Measurements from ENCODE around the gene STXBP6. TPM values are rescaled to one million over a fixed set of nuclear protein-coding genes. Genes with fewer than 3 reads are reported as not detected.
"Not testable (repeated sequence)": the region's sequence is repeated elsewhere in the genome, so short reads cannot be mapped to it uniquely, and the experiment has no call there.

STXBP6 gene
- total and polyA plus RNA-seq, 5 donors: 18.8 to 31.7 (median 30.7) TPM

DNA sequence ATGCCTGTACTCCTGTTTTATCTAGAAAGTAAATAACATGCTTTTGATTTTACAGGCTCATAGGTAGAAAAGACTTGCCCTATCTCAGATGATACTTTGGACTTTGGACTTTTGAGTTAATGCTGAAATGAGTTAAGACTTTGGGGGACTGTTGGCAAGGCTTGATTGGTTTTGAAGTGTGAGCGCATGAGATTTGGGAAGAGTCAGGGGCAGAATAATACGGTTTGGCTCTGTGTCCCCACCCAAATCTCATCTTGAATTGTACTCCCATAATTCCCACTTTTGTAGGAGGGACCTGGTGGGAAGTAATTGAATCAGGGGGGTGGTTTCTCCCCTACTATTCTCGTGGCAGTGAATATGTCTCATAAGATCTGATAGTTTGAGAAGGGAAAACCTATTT lies 259.8 kb downstream of the STXBP6 start:
- Histone ChIP-seq H3K27me3 (ENCODE audit: control insufficient read depth, insufficient read depth) (no peaks in the 10 kb centered on the region), H3K4me3 (ENCODE audit: low read length) (no peak overlapping the region), H3K27ac (ENCODE audit: low read length) (no peak overlapping the region), H3K4me1 (ENCODE audit: control insufficient read depth, insufficient read depth, low read length) (no peaks in the 10 kb centered on the region), H3K9me3 (ENCODE audit: control insufficient read depth, low read length) (no peaks in the 10 kb centered on the region)
- no peak for DNase-seq
- WGBS: 79% methylated on average over 3 of the region's 3 CpGs
- intact Hi-C loops (cut with DNase I): no loop called here
- no peak for ATAC-seq

DNA sequence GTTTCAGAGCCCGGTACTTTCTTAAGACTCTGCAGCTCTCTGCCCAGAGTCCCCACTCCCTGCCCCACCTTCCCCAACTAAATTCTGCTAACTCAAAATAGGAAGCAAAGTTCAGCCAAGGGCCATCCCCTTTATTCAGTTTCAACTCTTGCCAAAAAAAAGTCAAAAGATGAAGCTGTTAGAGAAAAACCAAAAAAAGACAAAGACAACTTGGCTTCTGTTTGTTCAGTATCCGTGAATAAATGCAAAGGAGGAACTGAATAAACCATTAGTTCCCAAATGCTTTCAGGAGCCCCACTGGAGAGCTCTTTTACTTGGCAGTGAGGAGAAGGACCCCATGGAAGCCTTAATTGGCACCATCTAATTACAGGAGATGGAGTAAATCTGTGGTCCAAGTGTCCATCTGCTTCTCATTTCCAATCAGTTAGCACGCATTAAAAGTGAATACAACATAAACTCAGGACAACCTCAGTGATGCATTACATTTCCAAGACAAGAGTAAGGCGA lies 260.5 kb downstream of the STXBP6 start:
- H3K4me3 ChIP-seq (ENCODE audit: low read length): no peak overlapping the region
- 14% methylated on average over 4 of the region's 4 CpGs for WGBS
- H3K9me3 ChIP-seq (ENCODE audit: control insufficient read depth, low read length): no peaks in the 10 kb centered on the region
- DNase-seq (no peak), ATAC-seq (peak; percentile 67 to 75)
- H3K4me1 ChIP-seq (ENCODE audit: control insufficient read depth, insufficient read depth, low read length): no peaks in the 10 kb centered on the region
- H3K27me3 ChIP-seq (ENCODE audit: control insufficient read depth, insufficient read depth): no peaks in the 10 kb centered on the region
- no peak overlapping the region for H3K27ac ChIP-seq (ENCODE audit: low read length)
- intact Hi-C loops (cut with DNase I): no loop called here

DNA sequence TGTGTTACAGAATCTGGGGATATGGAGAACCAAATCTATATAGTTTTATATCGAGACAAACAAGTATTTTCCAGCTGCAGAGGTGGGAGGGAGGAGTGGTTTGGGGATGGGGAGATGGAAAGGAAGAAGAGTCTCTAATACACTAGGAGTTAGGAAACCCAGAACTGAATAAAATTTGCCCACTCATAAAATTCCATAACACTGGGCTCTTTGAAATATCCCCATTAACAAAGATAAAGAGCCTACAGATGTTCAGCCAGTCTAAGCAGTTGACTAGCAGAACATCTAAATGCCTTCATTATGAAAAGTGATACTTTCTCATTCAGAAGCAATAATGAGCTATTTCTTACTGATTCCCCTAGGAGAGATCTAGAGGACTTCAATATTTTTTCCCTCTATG lies 264.2 kb downstream of the STXBP6 start:
- Histone ChIP-seq H3K27ac (ENCODE audit: low read length) (no peak overlapping the region), H3K9me3 (ENCODE audit: control insufficient read depth, low read length) (no peaks in the 10 kb centered on the region), H3K27me3 (ENCODE audit: control insufficient read depth, insufficient read depth) (no peaks in the 10 kb centered on the region), H3K4me3 (ENCODE audit: low read length) (no peak overlapping the region), H3K4me1 (ENCODE audit: control insufficient read depth, insufficient read depth, low read length) (no peaks in the 10 kb centered on the region)
- no peak for ATAC-seq
- DNase-seq: no peak
- intact Hi-C loops (cut with DNase I): no loop called here
- WGBS: 88% methylated on average over 1 of the region's 1 CpG

DNA sequence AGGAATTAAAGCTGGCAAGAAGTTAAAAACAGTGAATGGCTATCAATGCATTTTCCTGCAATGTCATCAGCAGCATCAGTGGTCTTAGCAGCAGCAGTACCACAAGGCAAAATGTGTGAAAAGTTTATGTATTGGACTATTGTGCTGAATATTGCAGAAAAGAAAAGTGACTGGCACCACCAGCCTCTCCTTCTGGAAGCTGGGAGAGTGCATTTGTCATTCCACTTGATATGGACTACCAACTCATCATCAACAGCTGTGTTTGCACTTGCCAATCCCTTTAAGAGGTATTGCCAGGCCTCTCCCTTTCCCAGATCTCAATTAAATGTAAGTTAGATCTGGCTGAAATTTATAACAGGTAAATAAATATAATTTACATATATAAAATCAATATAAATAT lies 265.0 kb downstream of the STXBP6 start:
- Histone ChIP-seq H3K9me3 (ENCODE audit: control insufficient read depth, low read length) (no peaks in the 10 kb centered on the region), H3K4me1 (ENCODE audit: control insufficient read depth, insufficient read depth, low read length) (no peaks in the 10 kb centered on the region), H3K4me3 (ENCODE audit: low read length) (no peak overlapping the region), H3K27ac (ENCODE audit: low read length) (no peak overlapping the region), H3K27me3 (ENCODE audit: control insufficient read depth, insufficient read depth) (no peaks in the 10 kb centered on the region)
- ATAC-seq (no peak), DNase-seq (no peak)
- intact Hi-C loops (cut with DNase I): no loop called here

DNA sequence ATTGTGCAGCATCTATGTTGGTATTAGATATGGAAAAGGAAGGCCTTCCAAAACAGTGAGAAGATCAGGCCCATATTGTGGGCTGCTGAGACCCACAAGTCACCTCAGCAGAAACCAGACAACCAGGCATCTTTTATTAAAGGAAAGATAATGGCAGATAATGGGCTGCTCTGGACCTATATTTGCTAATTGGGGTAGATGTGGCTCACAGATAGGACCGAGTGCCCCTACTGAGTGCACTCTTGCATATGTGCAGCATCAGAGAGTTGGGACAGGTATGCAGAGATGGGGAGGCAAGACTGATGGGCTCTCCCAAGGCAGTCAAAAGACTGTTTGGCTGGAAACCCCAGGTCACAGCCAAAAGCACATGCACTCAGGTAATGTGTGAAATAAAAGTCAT lies 266.2 kb downstream of the STXBP6 start:
- no peaks in the 10 kb centered on the region for H3K27me3 ChIP-seq (ENCODE audit: control insufficient read depth, insufficient read depth)
- DNase-seq (no peak), ATAC-seq (no peak)
- no peaks in the 10 kb centered on the region for H3K4me1 ChIP-seq (ENCODE audit: control insufficient read depth, insufficient read depth, low read length)
- intact Hi-C loops (cut with DNase I): no loop called here
- no peak overlapping the region for H3K4me3 ChIP-seq (ENCODE audit: low read length)
- no peak overlapping the region for H3K27ac ChIP-seq (ENCODE audit: low read length)
- no peaks in the 10 kb centered on the region for H3K9me3 ChIP-seq (ENCODE audit: control insufficient read depth, low read length)
- WGBS: 69% methylated on average over 1 of the region's 1 CpG

DNA sequence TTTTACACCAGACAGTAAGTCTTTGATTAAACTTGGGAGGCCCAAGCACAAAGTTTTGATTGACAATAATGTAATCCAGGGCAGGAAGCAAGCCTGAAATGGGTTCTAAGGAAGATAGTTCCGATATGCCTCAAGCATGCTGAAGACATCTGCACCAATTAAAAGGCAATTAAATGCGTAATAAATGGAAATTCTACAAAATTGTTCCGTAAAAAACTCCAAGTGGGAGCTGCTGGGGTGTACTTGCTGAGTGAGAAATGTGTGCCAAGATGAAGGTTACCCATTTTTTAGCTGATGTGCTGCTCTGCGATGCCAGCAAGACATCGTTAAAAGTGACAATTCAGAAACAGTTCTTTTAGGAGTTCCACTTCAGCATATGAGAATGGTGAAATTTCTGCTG lies 269.7 kb downstream of the STXBP6 start:
- intact Hi-C loops (cut with DNase I): no loop called here
- Histone ChIP-seq H3K4me3 (ENCODE audit: low read length) (no peak overlapping the region), H3K27ac (ENCODE audit: low read length) (no peak overlapping the region), H3K4me1 (ENCODE audit: control insufficient read depth, insufficient read depth, low read length) (no peaks in the 10 kb centered on the region), H3K27me3 (ENCODE audit: control insufficient read depth, insufficient read depth) (no peaks in the 10 kb centered on the region), H3K9me3 (ENCODE audit: control insufficient read depth, low read length) (no peaks in the 10 kb centered on the region)
- ATAC-seq: no peak
- DNase-seq: no peak
- WGBS: 66% methylated on average over 5 of the region's 5 CpGs

DNA sequence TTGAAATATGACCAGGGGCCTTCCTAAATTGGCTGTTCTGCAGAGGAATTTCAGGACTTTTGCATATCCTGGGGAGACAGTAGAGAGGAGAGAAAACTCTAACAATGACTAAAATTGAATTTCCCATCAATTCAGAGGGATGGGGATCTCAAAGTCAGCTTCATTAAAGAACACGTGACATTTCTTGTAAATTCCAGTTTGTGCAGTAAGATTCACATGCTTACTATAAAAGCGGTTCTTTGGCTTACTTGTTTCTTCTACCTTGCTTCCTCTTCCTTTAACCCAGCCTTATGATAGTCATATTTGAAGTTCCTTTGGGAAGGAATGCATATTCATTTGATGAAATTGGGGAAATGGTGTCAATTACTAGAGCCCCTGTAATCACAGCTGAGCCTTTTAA lies 272.3 kb downstream of the STXBP6 start:
- Histone ChIP-seq H3K27ac (ENCODE audit: low read length) (no peak overlapping the region), H3K4me3 (ENCODE audit: low read length) (no peak overlapping the region), H3K9me3 (ENCODE audit: control insufficient read depth, low read length) (no peaks in the 10 kb centered on the region), H3K27me3 (ENCODE audit: control insufficient read depth, insufficient read depth) (no peaks in the 10 kb centered on the region), H3K4me1 (ENCODE audit: control insufficient read depth, insufficient read depth, low read length) (no peaks in the 10 kb centered on the region)
- DNase-seq: no peak
- intact Hi-C loops (cut with DNase I): no loop called here
- no peak for ATAC-seq
- 98% methylated on average over 2 of the region's 2 CpGs for WGBS

DNA sequence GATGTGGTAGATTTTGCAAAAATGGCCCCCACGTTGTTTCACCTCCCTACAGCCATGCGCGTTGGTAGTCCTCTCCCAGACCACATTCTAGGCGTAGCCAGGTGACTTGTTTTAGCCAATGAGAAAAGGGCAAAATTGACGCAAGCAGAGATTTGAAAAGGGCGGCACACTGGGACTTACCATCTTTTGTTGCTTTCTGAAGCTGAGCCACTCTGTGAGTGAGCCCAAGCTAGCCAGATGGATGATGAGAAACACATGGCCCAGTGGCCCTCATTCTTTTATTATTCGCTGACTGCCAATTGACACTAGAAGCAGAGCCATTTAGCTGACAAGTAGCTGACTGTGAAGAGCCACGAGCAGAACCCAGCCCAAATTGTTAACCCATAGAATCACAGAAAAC lies 274.0 kb downstream of the STXBP6 start:
- ATAC-seq: no peak
- intact Hi-C loops (cut with DNase I): no loop called here
- 83% methylated on average over 8 of the region's 8 CpGs for WGBS
- no peak for DNase-seq
- Histone ChIP-seq H3K4me3 (ENCODE audit: low read length) (no peak overlapping the region), H3K27me3 (ENCODE audit: control insufficient read depth, insufficient read depth) (no peaks in the 10 kb centered on the region), H3K4me1 (ENCODE audit: control insufficient read depth, insufficient read depth, low read length) (no peaks in the 10 kb centered on the region), H3K27ac (ENCODE audit: low read length) (no peak overlapping the region), H3K9me3 (ENCODE audit: control insufficient read depth, low read length) (no peaks in the 10 kb centered on the region)

DNA sequence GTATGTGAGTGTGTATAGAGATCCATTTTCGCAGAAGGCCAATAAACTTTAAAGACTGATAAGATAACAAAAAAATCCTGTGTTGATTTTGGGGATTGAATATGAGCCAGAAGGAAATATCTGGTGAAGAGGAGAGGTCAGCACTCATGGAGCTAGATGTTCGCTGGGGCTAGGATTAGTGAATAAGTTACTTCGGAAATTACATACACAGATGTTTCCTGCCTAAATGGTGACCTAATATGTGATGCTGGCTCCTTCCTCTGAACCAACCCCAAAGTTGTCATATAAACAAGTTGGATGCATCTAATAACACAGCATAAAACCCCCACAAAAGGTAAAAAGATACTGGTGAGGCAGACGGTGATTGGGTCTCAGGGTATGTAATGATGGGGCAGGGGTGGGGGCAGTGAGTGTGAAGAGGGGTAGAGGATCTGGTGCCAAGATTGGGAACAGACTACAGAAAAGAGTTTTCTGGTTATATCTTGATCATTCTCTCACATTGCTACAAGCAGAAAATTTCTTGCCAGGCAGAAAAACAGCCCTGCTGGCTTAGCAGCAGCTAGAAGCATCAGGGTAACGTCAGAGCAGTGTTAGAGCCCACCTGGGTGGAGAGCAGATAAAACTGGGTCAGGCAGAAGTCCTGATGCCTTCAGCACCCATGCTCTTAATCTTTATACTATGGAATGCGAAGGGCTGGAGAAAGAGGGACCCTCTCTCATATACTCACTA lies 275.6 kb downstream of the STXBP6 start:
- Histone ChIP-seq H3K9me3 (ENCODE audit: control insufficient read depth, low read length) (no peaks in the 10 kb centered on the region), H3K4me1 (ENCODE audit: control insufficient read depth, insufficient read depth, low read length) (no peaks in the 10 kb centered on the region), H3K27me3 (ENCODE audit: control insufficient read depth, insufficient read depth) (no peaks in the 10 kb centered on the region), H3K4me3 (ENCODE audit: low read length) (no peak overlapping the region), H3K27ac (ENCODE audit: low read length) (peak overlapping the region; percentile 67)
- intact Hi-C loops (cut with DNase I): no loop called here
- DNase-seq: peak in 1 of 3 donors; percentile 23
- 27% methylated on average over 6 of the region's 6 CpGs for WGBS
- peak; percentile 64 to 77 for ATAC-seq

DNA sequence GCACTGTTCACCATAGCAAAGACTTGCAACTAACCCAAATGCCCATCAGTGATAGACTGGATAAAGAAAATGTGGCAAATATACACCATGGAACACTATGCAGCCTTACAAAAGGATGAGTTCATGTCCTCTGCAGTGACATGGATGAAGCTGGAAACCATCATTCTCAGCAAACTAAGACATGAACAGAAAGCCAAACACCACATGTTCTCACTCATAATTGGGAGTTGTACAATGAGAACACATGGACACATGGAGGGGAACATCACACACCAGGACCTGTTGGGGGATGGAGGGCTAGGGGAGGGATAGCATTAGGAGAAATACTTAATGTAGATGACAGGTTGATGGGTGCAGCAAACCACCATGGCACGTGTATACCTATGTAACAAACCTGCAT lies 276.4 kb downstream of the STXBP6 start:
- H3K4me3 ChIP-seq (ENCODE audit: low read length); H3K27me3 ChIP-seq (ENCODE audit: control insufficient read depth, insufficient read depth); H3K9me3 ChIP-seq (ENCODE audit: control insufficient read depth, low read length); ATAC-seq; intact Hi-C loops (cut with DNase I); H3K4me1 ChIP-seq (ENCODE audit: control insufficient read depth, insufficient read depth, low read length); DNase-seq; H3K27ac ChIP-seq (ENCODE audit: low read length): not testable (repeated sequence)
- WGBS: 64% methylated on average over 1 of the region's 1 CpG

DNA sequence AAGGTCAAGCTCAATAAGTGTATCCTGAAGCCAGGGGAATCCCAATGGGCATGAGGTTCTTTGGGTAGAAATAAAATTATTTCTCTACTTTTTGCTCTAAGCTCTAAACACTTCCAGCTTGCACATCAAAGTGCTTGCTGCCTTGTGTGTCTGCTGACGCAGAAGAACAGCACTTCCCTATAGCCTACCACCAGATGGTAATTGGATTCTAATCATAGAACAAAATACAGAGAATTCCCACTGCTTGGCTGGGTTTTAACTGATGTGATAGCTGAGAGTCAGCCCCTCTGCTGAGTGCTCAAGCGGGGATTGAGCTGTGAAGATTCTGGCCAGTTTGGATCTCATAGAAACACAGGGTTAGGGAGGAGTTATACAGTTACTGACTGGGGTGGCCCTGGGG lies 283.5 kb downstream of the STXBP6 start:
- no peak for ATAC-seq
- WGBS: 53% methylated on average over 2 of the region's 2 CpGs

DNA sequence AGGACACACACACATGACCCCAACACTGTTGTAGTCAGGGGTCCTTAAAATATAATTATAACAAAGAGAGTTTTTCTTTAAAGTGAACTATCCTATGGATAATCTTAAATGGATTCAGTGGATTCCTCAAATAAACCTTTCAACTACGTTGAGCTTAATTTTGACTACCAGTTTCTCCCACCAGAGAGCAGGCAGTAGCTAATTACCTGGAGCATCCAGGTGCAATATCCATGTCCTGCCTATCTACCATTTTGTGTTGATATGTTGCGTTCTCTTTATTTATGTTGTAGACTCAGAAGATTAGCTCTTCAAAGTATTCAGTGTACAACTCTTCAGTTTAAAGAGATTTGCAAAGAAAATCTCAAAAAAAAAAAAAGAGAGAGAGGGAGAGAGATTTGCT lies 288.8 kb downstream of the STXBP6 start:
- no peak for DNase-seq
- intact Hi-C loops (cut with DNase I): no loop called here

More for the DNA sequence above, 283.5 kb downstream of the STXBP6 start:
- no peak for DNase-seq
- intact Hi-C loops (cut with DNase I): no loop called here
- Histone ChIP-seq H3K4me1 (ENCODE audit: control insufficient read depth, insufficient read depth, low read length) (no peaks in the 10 kb centered on the region), H3K27me3 (ENCODE audit: control insufficient read depth, insufficient read depth) (no peaks in the 10 kb centered on the region), H3K9me3 (ENCODE audit: control insufficient read depth, low read length) (no peaks in the 10 kb centered on the region), H3K4me3 (ENCODE audit: low read length) (no peak overlapping the region), H3K27ac (ENCODE audit: low read length) (no peak overlapping the region)

More for the DNA sequence above, 288.8 kb downstream of the STXBP6 start:
- no peak for ATAC-seq
- H3K4me1 ChIP-seq (ENCODE audit: control insufficient read depth, insufficient read depth, low read length): no peaks in the 10 kb centered on the region
- no peaks in the 10 kb centered on the region for H3K9me3 ChIP-seq (ENCODE audit: control insufficient read depth, low read length)
- no peak overlapping the region for H3K27ac ChIP-seq (ENCODE audit: low read length)
- H3K27me3 ChIP-seq (ENCODE audit: control insufficient read depth, insufficient read depth): no peaks in the 10 kb centered on the region
- 76% methylated on average over 2 of the region's 2 CpGs for WGBS
- no peak overlapping the region for H3K4me3 ChIP-seq (ENCODE audit: low read length)

Data from right cardiac atrium (tissue), 5 donors.